ENCODE data around the gene HTR3D.
"Not testable (repeated sequence)": the region's sequence is repeated elsewhere in the genome, so short reads cannot be mapped to it uniquely, and the experiment has no call there.

The HTR3D gene

DNA sequence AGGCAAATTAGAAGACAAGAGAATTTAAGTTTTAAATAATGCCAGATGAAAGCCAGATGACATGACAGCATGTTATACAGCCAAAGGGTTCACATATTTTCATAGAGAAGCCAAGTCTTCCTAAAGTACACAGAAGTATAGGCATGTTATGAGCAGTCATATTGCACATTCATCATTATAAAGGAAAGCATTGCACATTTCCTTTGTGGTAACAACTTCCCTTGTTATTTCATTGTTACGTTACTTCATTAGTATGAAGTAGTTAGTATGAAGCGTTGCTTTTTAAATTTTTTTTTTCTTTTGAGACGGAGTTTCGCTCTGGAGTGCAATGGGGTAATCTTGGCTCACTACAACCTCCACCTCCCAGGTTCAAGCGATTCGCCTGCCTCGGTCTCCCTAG is 9.2 kb upstream of the HTR3D start:
- H3K36me3 ChIP-seq (ENCODE audit: control insufficient read depth, insufficient read depth, low read length): no peaks in the 10 kb centered on the region
- no peak overlapping the region for H3K4me3 ChIP-seq (ENCODE audit: low read length)
- H3K27ac ChIP-seq (ENCODE audit: low read depth, low read length): no peak overlapping the region

DNA sequence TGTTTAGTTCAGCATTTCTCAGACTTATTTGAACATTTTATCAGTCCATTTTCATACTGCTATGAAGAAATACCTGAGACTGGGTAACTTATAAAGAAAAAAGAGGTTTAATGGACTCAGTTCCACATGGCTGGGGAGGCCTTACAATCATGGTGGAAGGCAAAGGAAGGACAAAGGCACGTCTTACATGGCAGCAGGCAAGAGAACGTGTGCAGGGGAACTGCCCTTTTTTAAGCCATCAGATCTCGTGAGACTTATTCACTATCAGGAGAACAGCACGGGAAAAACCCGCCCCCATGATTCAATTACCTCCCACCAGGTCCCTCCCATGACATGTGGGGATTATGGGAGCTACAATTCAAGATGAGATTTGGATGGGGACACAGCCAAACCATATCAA is 6.3 kb upstream of the HTR3D start:
- not testable (repeated sequence) for H3K27me3 ChIP-seq (ENCODE audit: control insufficient read depth, insufficient read depth, low read length); H3K36me3 ChIP-seq (ENCODE audit: control insufficient read depth, insufficient read depth, low read length); H3K4me1 ChIP-seq (ENCODE audit: control insufficient read depth, insufficient read depth, low read length); H3K9ac ChIP-seq (ENCODE audit: low read length); H3K4me3 ChIP-seq (ENCODE audit: low read length); H3K27ac ChIP-seq (ENCODE audit: low read depth, low read length)

More for the DNA sequence above, 9.2 kb upstream of the HTR3D start:
- Histone ChIP-seq H3K4me1 (ENCODE audit: control insufficient read depth, insufficient read depth, low read length) (no peaks in the 10 kb centered on the region), H3K27me3 (ENCODE audit: control insufficient read depth, insufficient read depth, low read length) (no peaks in the 10 kb centered on the region), H3K9ac (ENCODE audit: low read length) (no peak overlapping the region)

DNA sequence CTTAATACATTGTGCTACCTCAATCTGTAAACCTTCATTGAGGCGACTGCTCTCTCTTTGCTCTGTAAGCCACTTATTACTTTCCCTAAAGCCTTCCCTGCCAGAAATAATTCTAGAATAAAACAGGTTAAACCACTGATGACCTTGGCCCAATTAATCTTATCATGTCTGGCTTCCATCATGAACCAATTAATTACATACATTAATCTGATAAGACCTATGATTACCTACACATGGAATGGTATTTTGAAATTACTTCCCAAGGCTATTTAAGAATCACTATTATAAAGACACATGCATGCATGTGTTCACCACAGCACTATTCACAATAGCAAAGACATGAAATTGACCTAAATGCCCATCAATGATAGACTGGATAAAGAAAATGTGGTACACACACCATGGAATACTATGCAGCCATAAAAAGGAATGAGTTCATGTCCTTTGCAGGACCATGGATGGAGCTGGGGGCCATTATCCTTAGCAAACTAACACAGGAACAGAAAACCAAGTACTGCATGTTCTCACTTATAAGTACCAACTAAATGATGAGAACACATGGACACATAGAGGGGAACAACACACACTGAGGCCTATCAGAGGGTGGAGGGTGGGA is 3.2 kb upstream of the HTR3D start:
- H3K27ac ChIP-seq (ENCODE audit: low read depth, low read length); H3K27me3 ChIP-seq (ENCODE audit: control insufficient read depth, insufficient read depth, low read length); H3K4me1 ChIP-seq (ENCODE audit: control insufficient read depth, insufficient read depth, low read length): not testable (repeated sequence)

DNA sequence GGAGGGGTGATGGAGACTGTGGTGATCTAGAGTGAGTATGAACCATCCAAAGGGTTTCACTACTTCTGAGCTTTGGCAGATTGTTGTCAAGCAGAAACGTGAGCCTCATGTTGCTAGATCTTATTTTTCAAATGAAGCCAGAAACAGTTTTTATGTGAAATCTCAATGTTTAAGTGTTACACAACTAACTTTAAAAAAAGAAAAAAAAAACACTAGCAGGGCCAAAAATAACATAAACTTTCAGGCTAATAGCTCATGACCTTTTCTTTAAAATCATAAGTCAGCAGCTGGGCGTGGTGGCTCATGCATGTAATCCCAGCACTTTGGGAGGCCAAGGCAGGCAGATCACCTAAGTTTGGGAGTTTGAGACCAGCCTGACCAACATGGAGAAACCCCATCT is 2.1 kb upstream of the HTR3D start:
- H3K4me3 ChIP-seq (ENCODE audit: low read length): no peak overlapping the region
- H3K9ac ChIP-seq (ENCODE audit: low read length): no peak overlapping the region
- no peaks in the 10 kb centered on the region for H3K36me3 ChIP-seq (ENCODE audit: control insufficient read depth, insufficient read depth, low read length)
- H3K27me3 ChIP-seq (ENCODE audit: control insufficient read depth, insufficient read depth, low read length): no peaks in the 10 kb centered on the region
- H3K4me1 ChIP-seq (ENCODE audit: control insufficient read depth, insufficient read depth, low read length): no peaks in the 10 kb centered on the region
- no peak overlapping the region for H3K27ac ChIP-seq (ENCODE audit: low read depth, low read length)

More for the DNA sequence above, 3.2 kb upstream of the HTR3D start:
- H3K4me3 ChIP-seq (ENCODE audit: low read length); H3K9ac ChIP-seq (ENCODE audit: low read length); H3K36me3 ChIP-seq (ENCODE audit: control insufficient read depth, insufficient read depth, low read length): not testable (repeated sequence)

DNA sequence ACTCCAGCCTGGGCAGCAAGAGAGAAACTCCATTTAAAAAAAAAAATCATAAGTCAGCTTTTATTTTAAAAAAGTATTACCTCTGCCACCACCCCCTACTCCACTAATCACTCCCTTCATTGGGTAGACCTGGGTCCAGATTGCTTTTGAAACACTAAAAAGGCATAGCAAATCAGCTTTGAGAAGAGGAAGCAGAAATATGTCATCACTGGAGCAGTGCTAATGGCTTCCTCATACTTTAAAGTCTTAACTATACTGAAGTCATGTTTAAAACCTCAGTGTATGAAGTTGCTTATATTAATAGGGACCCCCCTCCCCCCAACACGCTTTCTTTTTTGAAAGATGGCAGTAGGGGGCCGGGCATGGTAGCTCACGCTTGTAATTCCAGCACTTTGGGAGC is 1.0 kb upstream of the HTR3D start:
- Histone ChIP-seq H3K27me3 (ENCODE audit: control insufficient read depth, insufficient read depth, low read length) (no peaks in the 10 kb centered on the region), H3K4me1 (ENCODE audit: control insufficient read depth, insufficient read depth, low read length) (no peaks in the 10 kb centered on the region), H3K36me3 (ENCODE audit: control insufficient read depth, insufficient read depth, low read length) (no peaks in the 10 kb centered on the region), H3K4me3 (ENCODE audit: low read length) (no peak overlapping the region), H3K9ac (ENCODE audit: low read length) (no peak overlapping the region), H3K27ac (ENCODE audit: low read depth, low read length) (no peak overlapping the region)

DNA sequence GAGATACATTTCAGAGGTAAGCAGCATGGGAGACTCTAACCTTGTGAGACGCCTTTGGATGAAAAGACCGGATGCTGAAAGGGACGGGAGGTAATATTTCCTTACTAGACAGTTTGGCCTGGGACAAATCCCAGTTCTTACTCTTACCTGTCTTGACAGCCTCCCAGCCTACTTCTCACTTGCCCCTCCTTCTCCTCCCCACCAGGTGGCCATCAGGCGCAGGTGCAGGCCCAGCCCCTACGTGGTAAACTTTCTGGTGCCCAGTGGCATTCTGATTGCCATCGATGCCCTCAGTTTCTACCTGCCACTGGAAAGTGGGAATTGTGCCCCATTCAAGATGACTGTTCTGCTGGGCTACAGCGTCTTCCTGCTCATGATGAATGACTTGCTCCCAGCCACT is 6.3 kb downstream of the HTR3D start:
- no peak overlapping the region for H3K9ac ChIP-seq (ENCODE audit: low read length)
- no peaks in the 10 kb centered on the region for H3K36me3 ChIP-seq (ENCODE audit: control insufficient read depth, insufficient read depth, low read length)
- no peaks in the 10 kb centered on the region for H3K4me1 ChIP-seq (ENCODE audit: control insufficient read depth, insufficient read depth, low read length)
- H3K27ac ChIP-seq (ENCODE audit: low read depth, low read length): no peak overlapping the region
- H3K4me3 ChIP-seq (ENCODE audit: low read length): no peak overlapping the region
- H3K27me3 ChIP-seq (ENCODE audit: control insufficient read depth, insufficient read depth, low read length): no peaks in the 10 kb centered on the region

DNA sequence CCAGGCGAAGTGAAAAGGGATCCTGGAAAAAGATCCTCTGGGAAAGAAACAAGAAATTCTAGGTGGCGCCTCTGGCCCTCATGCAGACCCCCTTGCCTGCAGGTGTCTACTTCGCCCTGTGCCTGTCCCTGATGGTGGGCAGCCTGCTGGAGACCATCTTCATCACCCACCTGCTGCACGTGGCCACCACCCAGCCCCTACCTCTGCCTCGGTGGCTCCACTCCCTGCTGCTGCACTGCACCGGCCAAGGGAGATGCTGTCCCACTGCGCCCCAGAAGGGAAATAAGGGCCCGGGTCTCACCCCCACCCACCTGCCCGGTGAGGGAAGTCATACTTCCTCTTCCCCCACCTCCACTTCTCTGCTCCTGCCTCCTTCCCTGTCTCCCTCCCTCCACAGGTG is 6.8 kb downstream of the HTR3D start:
- not testable (repeated sequence) for H3K27ac ChIP-seq (ENCODE audit: low read depth, low read length); H3K4me3 ChIP-seq (ENCODE audit: low read length); H3K36me3 ChIP-seq (ENCODE audit: control insufficient read depth, insufficient read depth, low read length); H3K4me1 ChIP-seq (ENCODE audit: control insufficient read depth, insufficient read depth, low read length); H3K27me3 ChIP-seq (ENCODE audit: control insufficient read depth, insufficient read depth, low read length); H3K9ac ChIP-seq (ENCODE audit: low read length)

DNA sequence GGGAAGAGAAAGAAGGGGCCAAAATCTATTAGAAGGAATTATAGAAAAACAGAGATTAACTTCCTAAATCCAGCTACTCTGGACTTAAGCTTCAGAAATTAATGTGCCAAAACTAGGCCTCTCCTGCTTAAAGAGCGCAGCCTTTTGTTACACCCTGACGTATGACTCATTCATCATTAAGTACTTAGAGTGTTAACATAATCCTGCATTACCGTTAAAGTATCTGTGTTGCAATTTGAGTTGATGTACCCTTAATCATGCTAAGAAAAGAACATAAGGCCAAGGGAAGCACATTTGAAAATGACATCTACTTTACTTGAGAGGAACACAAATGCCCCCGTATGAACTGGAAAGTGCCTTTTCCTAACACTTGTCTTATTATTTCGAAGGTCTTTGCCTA is 7.9 kb downstream of the HTR3D start:
- no peak overlapping the region for H3K9ac ChIP-seq (ENCODE audit: low read length)
- H3K36me3 ChIP-seq (ENCODE audit: control insufficient read depth, insufficient read depth, low read length): no peaks in the 10 kb centered on the region
- H3K27ac ChIP-seq (ENCODE audit: low read depth, low read length): no peak overlapping the region
- H3K4me1 ChIP-seq (ENCODE audit: control insufficient read depth, insufficient read depth, low read length): no peaks in the 10 kb centered on the region
- H3K27me3 ChIP-seq (ENCODE audit: control insufficient read depth, insufficient read depth, low read length): no peaks in the 10 kb centered on the region
- H3K4me3 ChIP-seq (ENCODE audit: low read length): no peak overlapping the region

DNA sequence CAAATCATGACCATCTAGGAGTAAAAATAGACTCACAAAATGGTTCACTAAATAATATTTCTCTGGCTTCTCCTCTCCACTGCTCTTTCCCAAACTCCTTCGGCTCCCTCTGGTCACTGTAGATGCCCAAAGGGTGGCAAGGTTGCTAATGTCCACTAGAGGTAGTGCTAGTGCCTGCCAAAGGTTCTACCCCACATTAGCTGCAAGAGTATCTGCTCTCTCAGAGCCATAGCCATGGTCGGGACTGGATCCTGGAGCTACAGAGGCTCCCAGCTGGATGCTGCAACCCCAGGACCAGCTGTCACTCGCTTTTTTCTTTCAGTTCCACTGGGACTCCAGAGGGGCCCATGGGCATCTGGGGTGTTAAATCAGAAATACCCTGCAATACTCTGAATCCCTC is 8.5 kb downstream of the HTR3D start:
- no peaks in the 10 kb centered on the region for H3K36me3 ChIP-seq (ENCODE audit: control insufficient read depth, insufficient read depth, low read length)
- H3K9ac ChIP-seq (ENCODE audit: low read length): no peak overlapping the region
- no peak overlapping the region for H3K27ac ChIP-seq (ENCODE audit: low read depth, low read length)
- H3K4me3 ChIP-seq (ENCODE audit: low read length): no peak overlapping the region
- no peaks in the 10 kb centered on the region for H3K27me3 ChIP-seq (ENCODE audit: control insufficient read depth, insufficient read depth, low read length)
- no peaks in the 10 kb centered on the region for H3K4me1 ChIP-seq (ENCODE audit: control insufficient read depth, insufficient read depth, low read length)

DNA sequence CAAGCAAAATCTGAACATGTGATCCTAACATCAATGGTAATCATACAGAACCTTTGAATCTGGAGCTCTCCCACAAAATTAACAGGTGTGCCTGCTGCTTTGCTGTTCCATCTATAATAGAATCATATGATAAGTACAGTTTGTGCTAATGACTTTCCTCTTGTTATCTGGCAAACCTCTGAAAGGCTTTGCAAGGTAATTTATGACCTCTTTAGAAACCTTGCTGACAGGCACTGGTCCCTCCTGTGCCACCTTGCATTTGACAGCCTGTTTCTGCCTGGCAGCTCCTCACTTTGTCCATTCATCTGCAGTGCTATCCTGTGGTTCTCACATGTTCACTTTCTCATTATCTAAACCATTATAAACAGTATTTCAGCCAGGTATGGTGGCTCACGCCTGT is 11.1 kb downstream of the HTR3D start:
- Histone ChIP-seq H3K9ac (ENCODE audit: low read length) (no peak overlapping the region), H3K4me1 (ENCODE audit: control insufficient read depth, insufficient read depth, low read length) (no peaks in the 10 kb centered on the region), H3K36me3 (ENCODE audit: control insufficient read depth, insufficient read depth, low read length) (no peaks in the 10 kb centered on the region), H3K27me3 (ENCODE audit: control insufficient read depth, insufficient read depth, low read length) (no peaks in the 10 kb centered on the region), H3K4me3 (ENCODE audit: low read length) (no peak overlapping the region), H3K27ac (ENCODE audit: low read depth, low read length) (no peak overlapping the region)

DNA sequence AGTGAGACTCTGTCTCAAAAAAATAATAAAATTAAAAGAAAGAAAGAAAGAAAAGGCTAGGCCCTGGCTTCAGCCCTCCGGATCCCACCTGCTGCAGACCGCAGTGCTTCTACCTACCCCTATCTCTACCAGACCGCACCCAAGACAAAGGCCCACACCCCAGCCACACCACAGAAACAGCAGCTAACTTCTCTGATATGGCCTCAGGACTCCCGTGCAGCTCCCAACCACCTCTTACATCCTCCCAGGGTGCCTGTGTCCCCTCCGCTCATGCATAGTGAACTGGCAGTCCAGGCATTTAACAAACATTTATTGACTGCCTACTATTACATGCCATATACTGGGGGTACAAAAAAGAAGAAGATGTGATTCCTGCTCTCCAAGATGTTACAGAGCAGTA is 14.5 kb downstream of the HTR3D start:
- Histone ChIP-seq H3K36me3 (ENCODE audit: control insufficient read depth, insufficient read depth, low read length) (no peaks in the 10 kb centered on the region), H3K27me3 (ENCODE audit: control insufficient read depth, insufficient read depth, low read length) (no peaks in the 10 kb centered on the region), H3K9ac (ENCODE audit: low read length) (no peak overlapping the region), H3K4me3 (ENCODE audit: low read length) (no peak overlapping the region), H3K4me1 (ENCODE audit: control insufficient read depth, insufficient read depth, low read length) (no peaks in the 10 kb centered on the region), H3K27ac (ENCODE audit: low read depth, low read length) (no peak overlapping the region)

DNA sequence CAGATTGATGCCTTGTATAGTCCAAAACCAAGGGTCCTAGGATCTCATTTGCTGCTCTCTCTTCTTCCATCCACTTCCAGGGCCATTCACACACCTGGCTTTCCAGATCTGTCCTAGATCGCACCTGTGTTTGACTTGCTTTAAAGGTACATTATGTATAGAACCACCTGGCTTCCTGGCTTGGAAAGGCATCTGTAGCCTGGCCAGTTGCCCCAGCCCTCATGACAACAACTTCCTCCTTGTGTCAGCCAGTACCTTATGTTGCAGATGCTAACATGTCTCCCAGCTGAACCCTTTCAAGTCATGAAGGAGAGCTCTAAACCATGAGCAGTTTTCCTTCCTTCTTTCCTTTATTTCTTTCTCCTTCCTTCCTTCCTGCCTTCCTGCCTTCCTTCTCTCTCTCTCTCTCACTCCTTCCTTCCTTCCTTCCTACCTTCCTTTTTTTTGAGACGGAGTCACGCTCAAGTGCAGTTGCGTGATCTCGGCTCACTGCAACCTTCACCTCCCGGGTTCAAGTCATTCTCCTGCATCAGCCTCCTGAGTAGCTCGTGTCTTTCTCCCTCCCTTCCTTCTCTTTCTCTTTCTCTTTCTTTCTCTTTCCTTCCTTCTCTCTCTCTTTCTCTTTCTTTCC is 18.8 kb downstream of the HTR3D start:
- Histone ChIP-seq H3K27ac (ENCODE audit: low read depth, low read length) (no peak overlapping the region), H3K9ac (ENCODE audit: low read length) (no peak overlapping the region), H3K4me3 (ENCODE audit: low read length) (no peak overlapping the region), H3K27me3 (ENCODE audit: control insufficient read depth, insufficient read depth, low read length) (no peaks in the 10 kb centered on the region), H3K4me1 (ENCODE audit: control insufficient read depth, insufficient read depth, low read length) (no peaks in the 10 kb centered on the region), H3K36me3 (ENCODE audit: control insufficient read depth, insufficient read depth, low read length) (no peaks in the 10 kb centered on the region)

DNA sequence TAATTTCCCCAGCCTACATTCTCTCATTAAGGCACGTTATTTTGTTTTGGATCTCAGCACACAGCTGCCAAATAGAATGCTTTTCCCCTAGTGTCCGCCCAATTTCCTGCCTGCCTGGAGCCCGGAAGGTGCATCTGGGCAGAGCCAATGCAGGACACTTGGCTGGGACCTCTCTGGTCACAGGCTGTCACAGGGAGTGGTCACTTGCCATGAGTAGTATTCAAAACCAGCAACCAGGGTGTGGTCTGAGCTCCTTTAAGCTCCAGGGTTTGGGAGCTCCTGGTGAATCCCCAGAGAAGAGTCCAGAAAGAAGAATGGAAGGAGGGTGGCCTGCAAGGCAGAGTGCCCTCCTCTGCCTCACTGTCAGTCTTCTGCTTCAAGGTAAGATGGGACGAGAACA is 21.2 kb downstream of the HTR3D start, which contains the start of gene HTR3C:
Gene HTR3C, plus strand, starts transcription at position 281 of the 400 bp plus-strand sequence. Its CDS starts 34 bp downstream, at position 315.
- Histone ChIP-seq H3K4me3 (ENCODE audit: low read length) (no peak within 1 kb of the TSS), H3K27me3 (ENCODE audit: control insufficient read depth, insufficient read depth, low read length) (no peaks in the 10 kb centered on the region), H3K4me1 (ENCODE audit: control insufficient read depth, insufficient read depth, low read length) (no peaks in the 10 kb centered on the region), H3K36me3 (ENCODE audit: control insufficient read depth, insufficient read depth, low read length) (no peaks in the 10 kb centered on the region), H3K27ac (ENCODE audit: low read depth, low read length) (no peak within 1 kb of the TSS), H3K9ac (ENCODE audit: low read length) (no peak within 1 kb of the TSS)

All from rectal smooth muscle tissue (tissue), 1 donor.